ENCODE data around the gene CSAG2.
"Not testable (repeated sequence)": the region's sequence is repeated elsewhere in the genome, so short reads cannot be mapped to it uniquely, and the experiment has no call there.

CSAG2 gene, protein sequence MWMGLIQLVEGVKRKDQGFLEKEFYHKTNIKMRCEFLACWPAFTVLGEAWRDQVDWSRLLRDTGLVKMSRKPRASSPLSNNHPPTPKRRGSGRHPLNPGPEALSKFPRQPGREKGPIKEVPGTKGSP

DNA sequence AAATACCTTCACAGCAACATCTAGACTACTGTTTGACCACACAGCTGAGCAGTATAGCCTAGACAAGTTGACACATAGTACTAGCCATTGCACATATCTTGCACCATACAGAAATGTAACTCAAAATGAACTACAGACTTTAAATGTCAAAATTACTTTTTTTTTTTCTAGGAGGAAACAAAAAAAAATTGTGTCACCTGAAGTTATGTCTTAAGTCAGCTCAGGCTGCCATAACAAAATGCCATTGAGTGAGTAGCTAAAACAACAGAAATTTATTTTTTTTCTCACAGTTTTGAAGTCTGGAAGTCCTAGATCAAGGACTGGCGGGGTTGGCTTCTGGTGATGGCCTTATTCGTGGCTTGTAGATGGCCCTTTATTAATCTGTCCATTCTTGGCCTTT, at the start of gene CSAG2:
TSS of gene CSAG2 (minus strand) at position 101 of the 400 bp plus-strand sequence. CDS start 161 bp downstream, outside the sequence.
- DNase-seq, result not testable (repeated sequence)

- DNase-seq, result not testable (repeated sequence)
These were observed 45.8 kb upstream of the CSAG2 start for GRCh38 chrX:152754871-152755270.

DNA sequence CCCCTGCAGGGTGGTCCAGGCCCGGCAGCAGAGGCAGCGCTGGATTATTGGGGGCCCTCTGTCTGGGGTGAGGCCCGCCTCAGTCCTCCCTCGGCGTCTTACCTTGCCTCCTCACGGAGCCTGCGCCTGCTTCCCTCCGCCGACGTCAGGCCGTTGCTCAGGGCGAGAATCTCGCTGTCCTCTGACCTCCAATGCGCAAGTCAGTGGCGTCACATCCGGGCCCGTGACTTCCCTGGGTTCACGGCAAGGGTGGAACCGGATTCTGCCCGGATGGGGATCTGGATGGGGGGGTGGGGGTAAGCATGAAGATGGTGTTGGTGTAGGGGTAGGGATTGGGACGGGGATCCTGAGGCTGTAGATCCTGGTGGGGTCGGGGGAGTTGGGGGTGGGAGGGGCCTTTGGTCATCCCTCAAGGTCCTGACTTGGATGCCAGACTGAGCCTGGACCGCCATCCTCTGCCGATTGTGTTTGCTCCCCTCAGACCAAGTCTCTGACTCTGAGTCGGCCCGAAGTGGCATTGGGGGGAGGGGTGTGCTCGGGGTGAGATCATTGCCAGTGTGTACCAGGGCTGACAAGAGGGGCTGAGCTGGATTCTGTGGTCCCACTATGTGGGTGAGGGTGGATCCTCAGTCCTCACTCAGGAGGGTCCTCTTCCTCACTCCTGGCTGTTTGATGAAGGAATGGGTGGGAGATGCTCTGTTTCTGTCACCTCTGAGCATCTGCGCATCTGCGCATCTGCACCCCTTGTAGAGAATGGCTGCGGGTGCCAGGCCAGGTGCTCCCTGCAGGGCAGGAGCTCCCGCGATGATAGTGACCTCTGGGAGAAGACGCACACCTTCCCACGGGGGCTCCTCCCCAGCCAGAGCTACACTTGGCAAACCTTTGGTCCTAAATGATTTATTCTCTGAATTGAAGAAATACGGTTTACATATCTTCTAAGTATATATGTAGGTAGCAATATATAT, 44.9 kb upstream of the CSAG2 start, which contains the start of gene MAGEA2:
TSS of gene MAGEA2 (minus strand) at position 157 of the 965 bp plus-strand sequence. CDS start 2,479 bp downstream, outside the sequence.
- not testable (repeated sequence) for DNase-seq

GRCh38 chrX:152738560-152738959, 29.5 kb upstream of the CSAG2 start:
- no peak for DNase-seq

DNA sequence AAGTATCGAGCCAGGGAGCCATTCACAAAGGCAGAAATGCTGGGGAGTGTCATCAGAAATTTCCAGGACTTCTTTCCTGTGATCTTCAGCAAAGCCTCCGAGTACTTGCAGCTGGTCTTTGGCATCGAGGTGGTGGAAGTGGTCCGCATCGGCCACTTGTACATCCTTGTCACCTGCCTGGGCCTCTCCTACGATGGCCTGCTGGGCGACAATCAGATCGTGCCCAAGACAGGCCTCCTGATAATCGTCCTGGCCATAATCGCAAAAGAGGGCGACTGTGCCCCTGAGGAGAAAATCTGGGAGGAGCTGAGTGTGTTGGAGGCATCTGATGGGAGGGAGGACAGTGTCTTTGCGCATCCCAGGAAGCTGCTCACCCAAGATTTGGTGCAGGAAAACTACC, 27.5 kb upstream of the CSAG2 start:
- not testable (repeated sequence) for DNase-seq

- DNase-seq, result no peak
These were observed 26.9 kb upstream of the CSAG2 start for GRCh38 chrX:152735860-152736511.

DNA sequence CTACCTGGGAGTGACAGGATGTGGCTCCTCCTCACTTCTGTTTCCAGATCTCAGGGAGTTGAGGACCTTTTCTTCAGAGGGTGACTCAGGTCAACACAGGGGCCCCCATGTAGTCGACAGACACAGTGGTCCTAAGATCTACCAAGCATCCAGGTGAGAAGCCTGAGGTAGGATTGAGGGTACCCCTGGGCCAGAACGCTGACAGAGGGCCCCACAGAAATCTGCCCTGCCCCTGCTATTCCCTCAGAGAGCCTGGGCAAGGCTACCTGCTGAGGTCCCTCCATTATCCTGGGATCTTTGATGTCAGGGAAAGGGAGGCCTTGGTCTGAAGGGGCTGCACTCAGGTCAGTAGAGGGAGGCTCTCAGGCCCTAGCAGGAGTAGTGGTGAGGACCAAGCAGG, 26.0 kb upstream of the CSAG2 start:
- no peak for DNase-seq

- DNase-seq, result not testable (repeated sequence)
These were observed 25.2 kb upstream of the CSAG2 start for GRCh38 chrX:152734143-152734858.

- DNase-seq, result no peak
These were observed 24.3 kb upstream of the CSAG2 start, which contains the start of the genes CSAG1 and MAGEA12 for GRCh38 chrX:152733261-152733975. TSS of gene CSAG1 (minus strand) at chrX:152733721. CDS start at chrX:152732460, 1,261 bp downstream. TSS of gene MAGEA12 (plus strand) at chrX:152733757. CDS start at chrX:152736162, 2,405 bp downstream.

GRCh38 chrX:152725409-152725808, 16.3 kb upstream of the CSAG2 start:
- no peak for DNase-seq

DNA sequence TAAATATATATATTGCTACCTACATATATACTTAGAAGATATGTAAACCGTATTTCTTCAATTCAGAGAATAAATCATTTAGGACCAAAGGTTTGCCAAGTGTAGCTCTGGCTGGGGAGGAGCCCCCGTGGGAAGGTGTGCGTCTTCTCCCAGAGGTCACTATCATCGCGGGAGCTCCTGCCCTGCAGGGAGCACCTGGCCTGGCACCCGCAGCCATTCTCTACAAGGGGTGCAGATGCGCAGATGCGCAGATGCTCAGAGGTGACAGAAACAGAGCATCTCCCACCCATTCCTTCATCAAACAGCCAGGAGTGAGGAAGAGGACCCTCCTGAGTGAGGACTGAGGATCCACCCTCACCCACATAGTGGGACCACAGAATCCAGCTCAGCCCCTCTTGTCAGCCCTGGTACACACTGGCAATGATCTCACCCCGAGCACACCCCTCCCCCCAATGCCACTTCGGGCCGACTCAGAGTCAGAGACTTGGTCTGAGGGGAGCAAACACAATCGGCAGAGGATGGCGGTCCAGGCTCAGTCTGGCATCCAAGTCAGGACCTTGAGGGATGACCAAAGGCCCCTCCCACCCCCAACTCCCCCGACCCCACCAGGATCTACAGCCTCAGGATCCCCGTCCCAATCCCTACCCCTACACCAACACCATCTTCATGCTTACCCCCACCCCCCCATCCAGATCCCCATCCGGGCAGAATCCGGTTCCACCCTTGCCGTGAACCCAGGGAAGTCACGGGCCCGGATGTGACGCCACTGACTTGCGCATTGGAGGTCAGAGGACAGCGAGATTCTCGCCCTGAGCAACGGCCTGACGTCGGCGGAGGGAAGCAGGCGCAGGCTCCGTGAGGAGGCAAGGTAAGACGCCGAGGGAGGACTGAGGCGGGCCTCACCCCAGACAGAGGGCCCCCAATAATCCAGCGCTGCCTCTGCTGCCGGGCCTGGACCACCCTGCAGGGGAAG, 5.0 kb upstream of the CSAG2 start, which contains the start of gene MAGEA2B:
TSS of gene MAGEA2B (plus strand) at position 814 of the 973 bp plus-strand sequence. CDS start 2,479 bp downstream, outside the sequence.
- DNase-seq, result not testable (repeated sequence)

DNA sequence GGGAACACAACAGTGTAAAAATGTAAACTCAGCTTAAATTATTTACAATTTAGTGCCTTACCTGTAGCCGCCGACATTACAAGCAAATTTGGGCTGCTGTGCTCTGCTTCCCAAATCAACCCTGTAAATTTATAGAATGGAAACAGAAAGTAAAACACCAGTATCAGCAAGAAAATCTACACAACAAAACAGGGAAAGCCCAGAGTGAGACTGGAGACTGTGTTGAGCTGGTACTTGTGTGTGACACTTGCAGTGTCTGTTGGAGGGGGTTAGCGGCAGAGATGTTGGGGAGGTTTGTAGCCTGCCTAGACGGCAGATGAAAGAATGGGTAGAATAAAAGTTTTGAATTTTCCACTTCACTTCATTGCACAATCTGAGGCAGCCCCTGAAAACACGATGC, 4.1 kb upstream of the CSAG2 start:
- DNase-seq, result not testable (repeated sequence)

DNA sequence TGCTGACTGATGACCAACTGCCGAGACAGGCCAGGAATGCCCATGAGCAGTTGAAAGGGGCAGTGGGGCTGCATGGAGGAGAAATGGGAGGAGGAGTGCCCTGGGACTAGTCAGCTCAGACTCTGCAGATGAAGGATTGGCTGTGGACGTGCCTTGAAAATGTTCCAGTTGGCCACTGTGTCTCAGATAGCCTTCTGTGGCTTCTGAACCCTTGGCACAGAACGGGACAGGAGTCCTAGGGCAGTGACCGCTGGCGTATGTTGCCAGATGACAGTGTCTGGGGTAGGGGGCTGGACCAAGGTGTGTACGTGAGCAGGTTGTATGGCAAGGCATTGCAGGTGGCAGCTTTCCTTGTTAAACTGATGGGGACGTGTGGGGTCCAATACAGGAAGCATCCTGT, 2.6 kb downstream of the CSAG2 start:
- DNase-seq, result not testable (repeated sequence)

- DNase-seq, result not testable (repeated sequence)
These were observed 8.7 kb downstream of the CSAG2 start for GRCh38 chrX:152700390-152700789.

DNA sequence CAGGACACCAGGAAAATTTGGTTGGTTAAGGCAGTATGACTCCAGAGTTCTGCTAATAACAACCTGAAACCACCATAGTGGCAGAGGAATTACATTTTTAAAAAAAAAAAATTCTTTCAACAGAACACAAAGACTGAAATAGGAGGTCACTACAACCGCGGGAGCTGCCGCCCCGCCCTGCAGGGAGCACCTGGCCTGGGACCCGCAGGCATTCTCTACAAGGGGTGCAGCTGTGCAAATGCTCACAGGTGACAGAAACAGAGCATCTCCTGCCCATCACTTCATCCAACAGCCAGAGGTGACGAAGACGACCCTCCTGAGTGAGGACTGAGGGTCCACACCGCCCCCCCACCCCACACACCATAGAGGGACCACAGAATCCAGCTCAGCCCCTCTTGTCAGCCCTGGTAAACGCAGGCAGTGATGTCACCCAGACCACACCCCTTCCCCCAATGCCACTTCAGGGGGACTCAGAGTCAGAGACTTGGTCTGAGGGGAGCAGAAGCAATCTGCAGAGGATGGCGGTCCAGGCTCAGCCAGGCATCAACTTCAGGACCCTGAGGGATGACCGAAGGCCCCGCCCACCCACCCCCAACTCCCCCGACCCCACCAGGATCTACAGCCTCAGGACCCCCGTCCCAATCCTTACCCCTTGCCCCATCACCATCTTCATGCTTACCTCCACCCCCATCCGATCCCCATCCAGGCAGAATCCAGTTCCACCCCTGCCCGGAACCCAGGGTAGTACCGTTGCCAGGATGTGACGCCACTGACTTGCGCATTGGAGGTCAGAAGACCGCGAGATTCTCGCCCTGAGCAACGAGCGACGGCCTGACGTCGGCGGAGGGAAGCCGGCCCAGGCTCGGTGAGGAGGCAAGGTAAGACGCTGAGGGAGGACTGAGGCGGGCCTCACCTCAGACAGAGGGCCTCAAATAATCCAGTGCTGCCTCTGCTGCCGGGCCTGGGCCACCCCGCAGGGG, 10.8 kb downstream of the CSAG2 start, which contains the start of gene MAGEA3:
TSS of gene MAGEA3 (plus strand) at position 843 of the 980 bp plus-strand sequence. CDS start 2,039 bp downstream, outside the sequence.
- not testable (repeated sequence) for DNase-seq

DNA sequence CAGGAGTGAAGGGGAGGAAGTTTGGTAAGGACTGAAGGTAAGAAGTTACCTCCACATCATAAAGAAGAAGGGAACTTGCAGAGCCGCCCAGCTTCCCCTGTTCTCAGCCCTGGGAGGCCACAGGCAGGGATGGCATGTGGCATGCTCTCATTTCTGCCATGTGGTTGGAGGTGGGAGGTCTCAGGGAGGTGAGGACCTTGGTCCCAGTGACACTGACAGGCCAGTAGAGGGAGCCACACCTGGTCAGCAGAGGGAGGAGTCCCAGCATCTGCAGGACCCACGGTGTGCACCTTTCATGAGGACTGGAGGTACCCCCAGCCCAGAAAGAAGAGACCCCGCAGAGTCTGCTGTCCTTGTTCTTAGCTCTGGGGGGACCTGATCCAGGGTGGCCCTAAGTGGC, 28.1 kb downstream of the CSAG2 start:
- not testable (repeated sequence) for DNase-seq

GRCh38 chrX:152674652-152675051, 34.4 kb downstream of the CSAG2 start:
- DNase-seq, result not testable (repeated sequence)

DNA sequence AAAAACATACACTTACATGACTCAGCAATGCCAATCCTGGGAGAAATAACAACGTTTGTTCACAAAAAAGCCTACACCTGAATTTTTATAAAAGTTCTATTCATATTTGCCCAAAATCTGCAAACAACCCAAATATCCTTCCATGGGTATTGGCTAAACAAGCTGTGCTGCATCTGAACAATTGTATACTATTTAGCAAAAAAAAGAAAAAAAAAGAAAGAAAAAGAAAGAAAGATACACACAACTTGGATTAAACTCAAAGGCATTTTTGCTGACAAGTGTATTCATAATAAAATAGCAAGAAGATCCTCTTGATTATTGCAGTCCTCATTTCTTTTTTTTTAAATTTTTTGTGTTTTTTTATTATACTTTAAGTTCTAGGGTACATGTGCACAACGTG, 34.9 kb downstream of the CSAG2 start:
- no peak for DNase-seq

GRCh38 chrX:152663086-152663485, 46.0 kb downstream of the CSAG2 start:
- DNase-seq, result no peak

Data from amniotic stem cell (primary cell).